Measurements from ENCODE around the gene LBP.

The LBP gene, protein sequence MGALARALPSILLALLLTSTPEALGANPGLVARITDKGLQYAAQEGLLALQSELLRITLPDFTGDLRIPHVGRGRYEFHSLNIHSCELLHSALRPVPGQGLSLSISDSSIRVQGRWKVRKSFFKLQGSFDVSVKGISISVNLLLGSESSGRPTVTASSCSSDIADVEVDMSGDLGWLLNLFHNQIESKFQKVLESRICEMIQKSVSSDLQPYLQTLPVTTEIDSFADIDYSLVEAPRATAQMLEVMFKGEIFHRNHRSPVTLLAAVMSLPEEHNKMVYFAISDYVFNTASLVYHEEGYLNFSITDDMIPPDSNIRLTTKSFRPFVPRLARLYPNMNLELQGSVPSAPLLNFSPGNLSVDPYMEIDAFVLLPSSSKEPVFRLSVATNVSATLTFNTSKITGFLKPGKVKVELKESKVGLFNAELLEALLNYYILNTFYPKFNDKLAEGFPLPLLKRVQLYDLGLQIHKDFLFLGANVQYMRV

DNA sequence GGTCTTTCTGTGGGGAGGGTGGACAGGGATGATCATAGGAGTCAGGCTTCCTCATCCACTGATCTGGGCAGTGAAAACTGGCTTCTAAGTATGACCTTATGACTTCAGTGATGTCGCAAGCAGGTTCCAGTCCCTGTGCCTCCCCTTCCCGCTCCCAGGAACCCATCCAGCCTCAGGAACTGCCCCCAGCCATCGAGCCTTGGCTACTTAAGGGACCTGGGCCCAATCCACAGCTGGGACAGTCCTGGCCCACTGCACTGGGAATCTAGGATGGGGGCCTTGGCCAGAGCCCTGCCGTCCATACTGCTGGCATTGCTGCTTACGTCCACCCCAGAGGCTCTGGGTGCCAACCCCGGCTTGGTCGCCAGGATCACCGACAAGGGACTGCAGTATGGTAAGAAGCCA is at the start of gene LBP:
Gene LBP (plus strand): TSS at position 236 of the 405 bp plus-strand sequence. CDS start 35 bp downstream, at position 271.
- no peak within 1 kb of the TSS for H3K4me3 Mint-ChIP-seq
- H3K36me3 Mint-ChIP-seq = no peaks in the 10 kb centered on the region
- H3K9me3 Mint-ChIP-seq = no peaks in the 10 kb centered on the region
- H3K4me1 Mint-ChIP-seq = no peaks in the 10 kb centered on the region
- no peak within 1 kb of the TSS for H3K27ac Mint-ChIP-seq
- no peaks in the 10 kb centered on the region for H3K27me3 Mint-ChIP-seq

DNA sequence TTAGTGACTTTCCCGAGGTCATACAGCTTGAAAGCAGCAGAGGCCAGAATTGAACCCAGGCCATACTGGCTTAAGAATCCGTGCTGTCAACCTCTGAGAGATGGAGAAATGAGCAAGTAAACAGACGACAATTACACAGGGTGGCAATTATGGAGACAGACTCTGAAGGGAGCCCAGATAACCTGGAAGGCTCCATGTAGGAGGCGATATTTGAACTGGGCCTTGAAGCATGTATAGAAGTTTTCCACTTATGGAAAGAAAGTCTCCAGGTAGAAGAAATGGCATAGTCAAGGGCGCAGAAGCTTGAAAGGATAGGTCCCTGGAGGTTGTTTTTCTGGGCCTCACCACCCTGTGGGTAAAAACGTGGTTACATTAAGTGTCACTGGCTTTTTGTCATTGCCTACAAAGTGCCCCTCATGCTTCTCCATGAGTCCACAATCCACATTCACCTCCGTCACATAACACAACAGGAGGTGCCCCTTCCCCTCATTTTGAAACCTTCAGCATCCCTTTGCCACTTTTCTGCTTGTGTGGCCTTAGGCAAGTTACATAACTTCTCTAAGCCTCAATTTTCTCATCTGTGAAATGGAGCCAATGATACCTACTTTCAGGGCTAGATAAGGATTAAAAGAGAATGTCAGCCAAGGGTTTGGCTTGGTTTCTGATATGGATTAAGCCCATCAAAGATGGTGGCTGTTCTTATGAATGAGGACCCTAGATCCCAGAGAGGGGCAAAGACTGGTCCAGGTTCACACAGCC is 48.2 kb upstream of the LBP start:
- Mint-ChIP-seq H3K36me3 (no peaks in the 10 kb centered on the region), H3K4me1 (peaks cover 1% of the 10 kb centered on the region), H3K27ac (no peak overlapping the region), H3K9me3 (no peaks in the 10 kb centered on the region), H3K4me3 (no peak overlapping the region), H3K27me3 (peaks cover 15% of the 10 kb centered on the region)

DNA sequence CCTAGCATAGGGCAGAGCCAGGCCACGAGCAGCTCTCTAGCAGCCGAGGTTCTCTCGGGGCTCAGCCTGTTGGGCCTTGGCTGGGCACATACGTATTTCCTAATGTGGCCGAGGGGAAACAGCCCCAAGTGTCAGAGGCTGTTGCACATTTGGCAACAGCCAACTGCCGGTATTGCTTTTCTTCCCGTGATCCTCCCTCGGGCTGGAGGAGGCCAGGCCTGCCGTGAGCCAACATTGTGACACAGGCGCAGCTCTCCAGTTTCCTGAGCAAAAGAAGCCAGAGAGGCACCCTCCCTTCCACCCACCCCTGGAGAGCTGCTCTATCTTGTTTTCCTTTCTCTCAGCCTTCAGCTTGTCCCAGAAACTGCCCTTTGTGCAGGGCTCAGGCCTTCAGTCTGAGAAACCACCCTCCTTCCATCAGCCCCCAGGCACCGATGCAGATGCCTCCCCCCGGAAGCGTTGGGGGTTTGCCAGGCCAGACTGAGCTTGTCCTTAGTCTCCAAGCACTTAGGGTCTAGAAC is 47.5 kb upstream of the LBP start:
- Mint-ChIP-seq H3K27me3 (peaks cover 22% of the 10 kb centered on the region), H3K36me3 (no peaks in the 10 kb centered on the region), H3K9me3 (no peaks in the 10 kb centered on the region), H3K4me3 (no peak overlapping the region), H3K4me1 (peaks cover 9% of the 10 kb centered on the region), H3K27ac (no peak overlapping the region)

DNA sequence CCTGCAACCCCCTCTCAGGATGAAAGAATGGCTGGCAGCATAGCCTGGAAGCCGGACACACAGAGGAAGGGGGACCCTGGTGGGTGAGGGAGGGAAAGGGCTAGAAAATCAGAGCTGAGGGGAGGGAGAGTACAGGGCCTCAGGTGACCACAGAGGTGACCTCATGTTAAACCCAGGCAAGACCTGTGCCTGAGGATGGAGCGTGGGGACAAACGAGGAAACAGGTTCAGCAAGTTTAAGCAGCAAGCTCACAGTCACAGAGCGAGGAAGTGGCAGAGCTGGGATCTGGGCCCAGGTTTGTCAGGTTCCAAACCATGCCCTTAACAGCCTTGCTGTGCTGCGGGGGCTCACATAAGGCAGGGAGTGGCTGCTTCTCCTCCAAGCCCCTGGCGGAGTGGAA is 46.3 kb upstream of the LBP start:
- no peaks in the 10 kb centered on the region for H3K36me3 Mint-ChIP-seq
- peaks cover 18% of the 10 kb centered on the region for H3K4me1 Mint-ChIP-seq
- H3K4me3 Mint-ChIP-seq = no peak overlapping the region
- H3K9me3 Mint-ChIP-seq = no peaks in the 10 kb centered on the region
- H3K27ac Mint-ChIP-seq = no peak overlapping the region
- H3K27me3 Mint-ChIP-seq = peaks cover 32% of the 10 kb centered on the region

DNA sequence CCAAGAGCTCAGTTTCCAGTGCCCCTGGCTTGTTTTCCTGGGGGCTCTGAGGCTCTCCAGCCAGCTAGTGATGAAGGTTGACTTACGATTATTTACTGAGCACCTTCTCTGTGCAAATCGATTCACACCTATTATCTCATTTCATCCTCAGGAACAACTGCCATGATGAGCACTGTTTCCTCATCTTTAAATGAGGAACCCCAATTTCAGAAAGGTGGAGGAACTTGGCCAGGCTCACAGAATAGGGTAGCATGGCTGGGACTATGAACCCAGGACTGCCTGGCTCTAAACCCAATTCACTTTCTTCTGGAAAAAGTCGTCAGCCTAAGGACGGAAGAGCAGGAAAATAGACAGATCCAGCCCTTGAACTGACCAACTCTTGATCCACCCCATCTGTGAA is 45.8 kb upstream of the LBP start:
- peaks cover 35% of the 10 kb centered on the region for H3K27me3 Mint-ChIP-seq
- H3K4me1 Mint-ChIP-seq = peaks cover 18% of the 10 kb centered on the region
- no peak overlapping the region for H3K27ac Mint-ChIP-seq
- H3K4me3 Mint-ChIP-seq = no peak overlapping the region
- no peaks in the 10 kb centered on the region for H3K36me3 Mint-ChIP-seq
- no peaks in the 10 kb centered on the region for H3K9me3 Mint-ChIP-seq

DNA sequence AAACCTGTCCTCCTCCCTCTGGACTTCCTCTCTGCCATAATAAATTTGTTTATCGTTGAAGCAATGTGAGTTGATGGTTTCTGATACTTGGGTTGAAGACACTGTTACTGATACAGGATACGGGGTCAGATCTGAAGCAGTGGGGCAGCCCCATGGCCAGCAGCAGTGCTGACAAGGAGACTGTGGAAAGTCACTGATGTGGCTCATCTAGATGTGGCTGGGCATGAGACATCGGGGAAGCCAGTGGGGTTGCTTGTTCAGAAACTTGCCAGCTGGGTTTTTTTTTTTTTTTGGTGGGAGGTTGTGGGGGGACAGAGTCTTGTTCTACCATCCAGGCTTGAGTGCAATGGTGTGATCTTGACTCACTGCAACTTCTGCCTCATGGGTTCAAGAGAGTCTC is 45.0 kb upstream of the LBP start:
- H3K4me3 Mint-ChIP-seq = no peak overlapping the region
- no peaks in the 10 kb centered on the region for H3K9me3 Mint-ChIP-seq
- H3K27ac Mint-ChIP-seq = no peak overlapping the region
- H3K4me1 Mint-ChIP-seq = peaks cover 18% of the 10 kb centered on the region
- H3K36me3 Mint-ChIP-seq = no peaks in the 10 kb centered on the region
- peaks cover 39% of the 10 kb centered on the region for H3K27me3 Mint-ChIP-seq

DNA sequence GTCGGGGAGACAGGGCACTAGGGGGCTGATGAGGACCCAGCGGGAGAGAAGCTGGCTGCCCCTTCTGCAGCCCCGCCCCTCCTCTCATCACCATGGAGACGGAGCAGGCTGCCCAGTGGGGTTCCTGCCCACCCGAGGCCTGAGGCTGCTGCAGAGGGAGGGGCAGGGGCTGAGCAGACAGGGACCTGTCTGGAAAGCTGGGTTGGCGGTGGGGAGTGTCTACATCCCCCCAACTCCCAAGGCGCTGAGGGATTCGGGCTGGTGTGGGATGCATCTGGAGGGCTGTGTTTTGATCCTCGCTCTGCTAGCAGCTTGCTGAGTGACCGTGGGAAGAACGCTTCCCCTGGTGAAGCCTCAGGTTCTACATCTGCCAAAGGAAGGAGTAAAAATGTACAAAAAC is 43.5 kb upstream of the LBP start:
- Mint-ChIP-seq H3K27me3 (peaks cover 42% of the 10 kb centered on the region), H3K4me3 (no peak overlapping the region), H3K4me1 (peaks cover 18% of the 10 kb centered on the region), H3K9me3 (no peaks in the 10 kb centered on the region), H3K27ac (no peak overlapping the region), H3K36me3 (no peaks in the 10 kb centered on the region)

DNA sequence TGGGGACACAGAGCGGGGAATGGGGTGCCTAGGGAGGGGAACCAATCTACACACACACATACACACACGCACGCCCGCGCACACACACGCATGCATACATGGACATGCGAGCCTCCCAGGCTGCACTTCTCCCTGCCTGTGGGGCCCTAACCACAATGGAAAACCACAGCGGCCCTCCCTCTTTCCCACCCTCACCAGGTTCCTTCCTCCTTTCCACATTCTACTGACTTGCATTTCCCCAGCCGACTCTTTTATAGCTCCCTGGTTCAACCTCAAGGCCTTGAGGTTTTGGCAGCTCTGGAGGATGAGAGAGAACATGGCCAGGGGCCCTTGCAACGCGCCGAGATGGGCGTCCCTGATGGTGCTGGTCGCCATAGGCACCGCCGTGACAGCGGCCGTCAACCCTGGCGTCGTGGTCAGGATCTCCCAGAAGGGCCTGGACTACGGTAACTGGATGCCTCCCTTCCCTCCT is 42.3 kb upstream of the LBP start, which contains the start of gene BPI:
Gene BPI (plus strand): TSS at position 249 of the 472 bp plus-strand sequence. CDS start 68 bp downstream, at position 317.
- Mint-ChIP-seq H3K9me3 (no peaks in the 10 kb centered on the region), H3K4me3 (no peak within 1 kb of the TSS), H3K27me3 (peaks cover 42% of the 10 kb centered on the region), H3K36me3 (no peaks in the 10 kb centered on the region), H3K27ac (no peak within 1 kb of the TSS), H3K4me1 (peaks cover 18% of the 10 kb centered on the region)

DNA sequence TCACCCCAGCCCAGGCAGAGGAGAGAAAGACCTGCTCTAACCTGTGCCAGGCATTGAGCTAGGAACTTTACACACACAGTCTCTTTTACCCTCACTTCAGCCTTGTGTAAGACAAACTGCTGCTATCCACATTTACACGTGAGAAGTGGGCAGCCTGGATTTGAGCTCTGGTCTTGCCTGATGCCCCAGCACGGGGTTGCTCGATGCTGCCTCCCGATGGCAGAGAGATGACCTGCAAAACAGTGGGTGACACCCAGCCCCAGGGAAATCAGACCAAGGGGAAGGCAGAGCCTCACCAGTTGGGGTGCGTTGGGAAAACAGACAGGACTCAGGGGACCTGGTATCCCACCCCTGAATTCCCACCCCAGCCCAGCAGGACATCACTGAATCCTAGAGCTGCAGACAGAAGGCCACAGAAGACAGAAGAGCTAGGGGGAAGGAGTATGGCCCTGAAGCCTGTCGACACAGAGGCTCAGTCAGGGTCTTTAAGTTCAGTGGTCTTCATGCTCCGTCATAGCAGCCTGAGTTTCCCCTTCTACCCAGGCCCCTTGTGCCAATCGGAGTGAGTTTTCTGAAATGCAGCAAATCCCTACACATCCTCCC is 41.3 kb upstream of the LBP start:
- Mint-ChIP-seq H3K4me3 (no peak overlapping the region), H3K27me3 (peaks cover 42% of the 10 kb centered on the region), H3K36me3 (no peaks in the 10 kb centered on the region), H3K27ac (no peak overlapping the region), H3K4me1 (peaks cover 18% of the 10 kb centered on the region), H3K9me3 (no peaks in the 10 kb centered on the region)

DNA sequence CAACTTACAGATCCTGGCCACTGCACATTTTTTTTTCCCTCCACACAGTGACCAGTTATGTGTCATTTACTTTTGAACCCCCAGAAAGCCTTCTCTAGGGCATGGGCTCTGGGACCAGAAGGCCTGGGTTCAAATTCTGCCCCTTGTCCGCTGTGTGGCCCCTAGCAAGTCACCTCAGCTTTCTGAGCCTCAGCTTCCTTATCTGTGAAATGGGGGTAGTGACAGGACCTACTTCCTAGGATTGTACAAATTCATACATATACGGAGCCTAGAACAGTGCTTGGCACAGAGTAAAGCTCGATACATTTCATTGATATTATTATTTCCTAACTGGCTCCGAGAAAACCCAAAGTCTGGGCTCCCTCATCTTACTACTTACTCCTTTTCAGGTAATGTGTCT is 40.7 kb upstream of the LBP start:
- Mint-ChIP-seq H3K4me3 (no peak overlapping the region), H3K9me3 (no peaks in the 10 kb centered on the region), H3K4me1 (peaks cover 18% of the 10 kb centered on the region), H3K27ac (no peak overlapping the region), H3K27me3 (peaks cover 42% of the 10 kb centered on the region), H3K36me3 (no peaks in the 10 kb centered on the region)

DNA sequence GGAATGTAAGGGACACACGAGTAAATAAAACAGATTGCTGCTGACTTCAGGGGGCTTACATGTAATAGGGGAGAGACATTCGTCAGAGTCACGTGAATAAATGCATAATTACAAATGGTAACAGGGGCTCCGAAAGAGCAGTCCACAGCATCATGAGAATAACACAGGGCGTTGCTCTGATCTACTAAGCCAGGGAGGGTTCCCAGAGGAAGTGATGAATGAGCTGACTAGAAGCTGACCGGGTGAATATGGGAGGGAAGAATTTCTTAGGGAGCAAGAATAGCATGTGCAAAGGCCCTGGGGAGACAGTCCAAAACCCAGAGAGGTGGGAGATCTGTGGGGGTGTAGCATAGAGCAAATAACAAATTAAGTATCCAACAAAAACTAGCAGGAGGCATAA is 39.9 kb upstream of the LBP start:
- no peak overlapping the region for H3K27ac Mint-ChIP-seq
- H3K4me1 Mint-ChIP-seq = peaks cover 18% of the 10 kb centered on the region
- no peaks in the 10 kb centered on the region for H3K9me3 Mint-ChIP-seq
- no peak overlapping the region for H3K4me3 Mint-ChIP-seq
- peaks cover 41% of the 10 kb centered on the region for H3K27me3 Mint-ChIP-seq
- no peaks in the 10 kb centered on the region for H3K36me3 Mint-ChIP-seq

DNA sequence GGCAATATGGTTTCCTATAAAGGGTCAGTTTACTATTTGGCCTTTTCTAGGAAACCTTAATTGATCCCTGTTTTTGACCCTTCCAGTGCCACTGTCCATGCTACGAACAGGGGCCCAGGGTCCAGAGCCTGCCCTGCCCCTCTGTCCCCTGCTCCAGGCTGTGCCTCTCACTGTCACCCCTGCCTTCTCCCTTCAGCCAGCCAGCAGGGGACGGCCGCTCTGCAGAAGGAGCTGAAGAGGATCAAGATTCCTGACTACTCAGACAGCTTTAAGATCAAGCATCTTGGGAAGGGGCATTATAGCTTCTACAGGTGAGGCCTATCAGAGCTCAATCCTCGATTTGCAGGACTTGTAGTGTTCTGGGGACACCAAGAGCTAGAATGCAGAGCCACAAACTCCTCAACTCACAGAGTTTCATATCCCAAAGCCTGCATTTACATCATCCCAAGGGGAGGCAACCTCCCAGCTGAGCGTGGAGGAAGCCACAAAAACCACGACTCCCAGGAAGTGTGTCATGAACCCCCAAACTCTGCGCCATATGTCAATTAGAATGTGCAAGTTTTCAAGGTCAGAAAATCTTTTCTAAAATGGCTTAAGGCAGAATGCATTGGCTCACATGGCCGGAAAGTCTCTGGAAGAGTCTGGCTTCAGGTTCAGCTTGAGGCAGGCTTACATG is 38.8 kb upstream of the LBP start:
- Mint-ChIP-seq H3K27me3 (peaks cover 36% of the 10 kb centered on the region), H3K36me3 (no peaks in the 10 kb centered on the region), H3K27ac (no peak overlapping the region), H3K4me1 (peaks cover 18% of the 10 kb centered on the region), H3K4me3 (no peak overlapping the region), H3K9me3 (no peaks in the 10 kb centered on the region)

DNA sequence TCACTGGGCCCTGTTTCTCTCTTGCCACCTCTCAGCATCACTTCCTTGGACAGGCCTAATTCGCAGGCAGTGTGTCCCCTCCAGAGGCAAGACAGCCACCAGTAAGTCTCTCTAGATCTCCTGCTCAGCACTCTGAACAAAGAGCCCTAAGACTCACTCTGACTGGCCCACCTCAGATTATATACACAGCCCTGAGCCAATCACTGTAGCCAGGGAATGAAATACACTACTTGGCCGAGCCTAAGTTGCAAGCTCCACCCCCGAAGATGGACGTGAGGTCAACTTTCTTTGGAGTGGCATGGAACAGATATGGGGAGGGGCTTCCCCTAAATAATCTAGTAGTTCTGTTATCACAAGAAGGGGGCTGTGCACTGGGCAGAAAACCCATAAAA is 38.2 kb upstream of the LBP start:
- H3K4me3 Mint-ChIP-seq = no peak overlapping the region
- peaks cover 32% of the 10 kb centered on the region for H3K27me3 Mint-ChIP-seq
- H3K27ac Mint-ChIP-seq = no peak overlapping the region
- peaks cover 17% of the 10 kb centered on the region for H3K4me1 Mint-ChIP-seq
- H3K36me3 Mint-ChIP-seq = no peaks in the 10 kb centered on the region
- H3K9me3 Mint-ChIP-seq = no peaks in the 10 kb centered on the region

DNA sequence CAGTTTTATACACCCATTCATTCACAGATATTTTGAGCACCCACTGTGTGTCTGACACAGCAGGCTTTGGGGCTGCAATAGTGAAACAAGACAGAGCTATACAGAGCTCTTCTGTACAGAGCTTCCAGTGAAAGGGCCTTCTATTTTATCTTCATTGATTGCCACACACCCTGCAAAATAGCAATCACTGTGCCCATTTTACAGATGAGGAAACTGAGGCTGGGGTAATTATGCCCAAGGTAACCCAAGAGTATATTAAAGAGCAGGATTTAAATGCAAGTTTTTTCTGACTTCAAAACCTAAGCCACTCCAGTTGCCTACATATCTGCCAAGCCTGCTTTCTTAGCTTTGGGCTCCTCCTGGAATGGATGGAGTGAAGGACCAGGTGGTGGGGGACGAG is 37.8 kb upstream of the LBP start:
- Mint-ChIP-seq H3K27ac (no peak overlapping the region), H3K4me1 (peaks cover 13% of the 10 kb centered on the region), H3K36me3 (no peaks in the 10 kb centered on the region), H3K4me3 (no peak overlapping the region), H3K27me3 (peaks cover 28% of the 10 kb centered on the region), H3K9me3 (no peaks in the 10 kb centered on the region)

DNA sequence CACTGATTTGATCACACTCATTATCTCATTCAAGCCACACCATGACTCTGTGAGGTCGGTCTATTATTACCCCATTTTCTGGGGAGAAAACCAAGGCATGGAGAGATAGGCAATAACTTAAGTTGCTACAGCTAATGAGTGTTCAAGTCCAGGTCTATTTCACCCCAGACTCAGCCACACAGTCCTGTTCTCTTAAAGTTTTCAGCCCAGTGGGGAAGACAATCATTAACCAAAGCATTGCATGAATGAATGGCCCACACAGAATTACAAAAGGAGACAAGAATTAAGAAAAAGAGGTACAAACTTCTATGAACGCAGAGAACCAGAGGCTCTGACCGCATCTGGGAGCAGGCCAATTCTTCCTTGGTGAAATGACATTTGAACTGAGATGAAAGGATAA is 35.2 kb upstream of the LBP start:
- H3K27ac Mint-ChIP-seq = no peak overlapping the region
- no peak overlapping the region for H3K4me3 Mint-ChIP-seq
- H3K9me3 Mint-ChIP-seq = no peaks in the 10 kb centered on the region
- peaks cover 11% of the 10 kb centered on the region for H3K27me3 Mint-ChIP-seq
- H3K36me3 Mint-ChIP-seq = no peaks in the 10 kb centered on the region
- H3K4me1 Mint-ChIP-seq = no peaks in the 10 kb centered on the region
